SK-N-SH (cell line): ENCODE results near the gene CDK5RAP1. TPM values are rescaled to one million over a fixed set of nuclear protein-coding genes. Genes with fewer than 3 reads are reported as not detected.

Source experiments
- CTCF ChIA-PET: fragments of 300-600, 350-600 bp; formaldehyde crosslinking; extraction: SDS; loops from one replicate; lab custom pipeline; 2021; lab: Yijun Ruan, JAX
- POLR2A ChIA-PET: fragments of 350-600 bp; sonication (Branson Sonifier 250); formaldehyde crosslinking; extraction: SDS; loops from one replicate; lab custom pipeline; 2020; ENCODE audit warnings: antibody characterized with exemption, inconsistent platforms; lab: Yijun Ruan, JAX
- DNase-seq: peaks from one replicate; pipeline ENCODE4 v3.0.0; 2012
- H2AFZ ChIP-seq: fragments of 200-600 bp; sonication (generic); 2 replicates; pipeline ENCODE4 v1.8.1; 2016; ENCODE audit warnings: antibody characterized with exemption, mild to moderate bottlenecking, low read depth
- H3F3A ChIP-seq: fragments of 200-600 bp; sonication (generic); replicated peaks from 2 replicates; pipeline ENCODE3; 2016; ENCODE audit warnings: antibody characterized with exemption, mild to moderate bottlenecking; ENCODE audit not compliant: insufficient read depth
- H3K27ac ChIP-seq, 2 experiments: fragments of 200-500 bp in 1 of 2; fragments of 200-600 bp in 1 of 2; sonication (Bioruptor generic) in 1 of 2; sonication (generic), shearing (Covaris generic) in 1 of 2; 2 replicates each; pipeline versions ENCODE4 v1.5.1 to v1.6.1; 2014 to 2016; ENCODE audit warnings: low read depth in 2 of 2, inconsistent platforms in 1 of 2, low read length in 1 of 2, mild to moderate bottlenecking in 1 of 2, mixed read lengths in 1 of 2
- H3K27me3 ChIP-seq: fragments of 200-600 bp; sonication (generic), shearing (Covaris generic); 2 replicates; pipeline ENCODE4 v1.6.1; 2016; ENCODE audit warnings: mixed run types; ENCODE audit not compliant: insufficient read depth
- H3K36me3 ChIP-seq, 2 experiments: fragments of 200-500 bp in 1 of 2; fragments of 200-600 bp in 1 of 2; sonication (Bioruptor generic) in 1 of 2; sonication (generic) in 1 of 2; replicated peaks in 1 of 2; 2 replicates each; pipeline versions ENCODE3 to v1.5.1; 2014 to 2016; ENCODE audit warnings: low read length in 1 of 2, mild to moderate bottlenecking in 1 of 2; ENCODE audit not compliant: insufficient read depth in 2 of 2, control insufficient read depth in 1 of 2
- H3K4me1 ChIP-seq, 2 experiments: fragments of 200-500 bp in 1 of 2; fragments of 200-600 bp in 1 of 2; sonication (Bioruptor generic) in 1 of 2; sonication (generic), shearing (Covaris generic) in 1 of 2; 2 replicates each; pipeline versions ENCODE4 v1.5.1 to v1.6.1; 2014 to 2016; ENCODE audit warnings: low read depth in 1 of 2, low read length in 1 of 2, mixed run types in 1 of 2; ENCODE audit not compliant: insufficient read depth in 2 of 2, control insufficient read depth in 1 of 2
- H3K4me2 ChIP-seq: fragments of 200-600 bp; sonication (generic), shearing (Covaris generic); 2 replicates; pipeline ENCODE4 v1.6.1; 2017; ENCODE audit warnings: mixed run types
- H3K4me3 ChIP-seq, 2 experiments: fragments of 200-500 bp in 1 of 2; fragments of 200-600 bp in 1 of 2; sonication (Bioruptor generic) in 1 of 2; sonication (generic), shearing (Covaris generic) in 1 of 2; 2 replicates each; pipeline versions ENCODE4 v1.5.1 to v1.8.1; 2014 to 2016; ENCODE audit warnings: low read depth in 2 of 2, inconsistent platforms in 1 of 2, low read length in 1 of 2, mild to moderate bottlenecking in 1 of 2, mixed read lengths in 1 of 2, moderate library complexity in 1 of 2
- H3K79me2 ChIP-seq: fragments of 200-600 bp; sonication (generic); 2 replicates; pipeline ENCODE4 v1.8.1; 2017; ENCODE audit warnings: mild to moderate bottlenecking; ENCODE audit not compliant: insufficient read depth
- H3K9ac ChIP-seq: fragments of 200-600 bp; sonication (generic); 2 replicates; pipeline ENCODE4 v1.6.1; 2017; ENCODE audit warnings: mixed run types
- H3K9me2 ChIP-seq: fragments of 200-600 bp; sonication (generic); 2 replicates; pipeline ENCODE4 v1.6.1; 2017; ENCODE audit warnings: mixed run types
- H3K9me3 ChIP-seq: fragments of 200-600 bp; sonication (generic); 2 replicates; pipeline ENCODE4 v1.6.1; 2017; ENCODE audit warnings: mixed run types, mild to moderate bottlenecking, moderate library complexity
- H4K20me1 ChIP-seq: fragments of 200-600 bp; sonication (generic); 2 replicates; pipeline ENCODE4 v1.6.1; 2017; ENCODE audit warnings: mild to moderate bottlenecking, mixed run types; ENCODE audit not compliant: insufficient read depth
- CHD2 ChIP-seq: fragments of 150-350 bp; IDR thresholded peaks from 2 replicates; pipeline ENCODE4 v1.6.1; 2018; ENCODE audit warnings: low read length; ENCODE audit not compliant: partially characterized antibody
- ELF1 ChIP-seq: IDR thresholded peaks from 2 replicates; pipeline ENCODE4 v1.4.0; 2012
- EP300 ChIP-seq, 2 experiments: IDR thresholded peaks; 2 replicates each; pipeline versions ENCODE4 v1.4.0 to v1.6.1; 2012; ENCODE audit warnings: borderline replicate concordance in 1 of 2, low read depth in 1 of 2, low read length in 1 of 2
- FOSL2 ChIP-seq: IDR thresholded peaks from 2 replicates; pipeline ENCODE4 v1.4.0; 2012; ENCODE audit warnings: low read depth, mild to moderate bottlenecking, moderate library complexity, borderline replicate concordance
- FOXM1 ChIP-seq: IDR thresholded peaks from 2 replicates; pipeline ENCODE4 v1.4.0; 2012; ENCODE audit warnings: low read depth, mild to moderate bottlenecking
- MEF2A ChIP-seq: IDR thresholded peaks from 2 replicates; pipeline ENCODE4 v1.4.0; 2012; ENCODE audit warnings: low read depth, borderline replicate concordance
- RAD21 ChIP-seq: IDR thresholded peaks from 2 replicates; pipeline ENCODE4 v1.6.1; 2012; ENCODE audit warnings: mild to moderate bottlenecking, low read length
- TCF12 ChIP-seq: IDR thresholded peaks from 2 replicates; pipeline ENCODE4 v1.4.0; 2012
- TEAD4 ChIP-seq: IDR thresholded peaks from 2 replicates; pipeline ENCODE4 v1.4.0; 2012; ENCODE audit warnings: mild to moderate bottlenecking, borderline replicate concordance; ENCODE audit not compliant: insufficient read depth
- WGBS: methylation state at CpG from one replicate; pipeline ENCODE4 v1.1.6; 2017; ENCODE audit warnings: low lambda C conversion rate; 5-methylcytosine and 5-hydroxymethylcytosine counted together
- polyA plus RNA-seq, 3 experiments: library from polyadenylated mRNA; depleted of rRNA; stranded (reverse); fragments of >200 nt; gene quantifications; 2 replicates each; pipeline ENCODE4 v1.2.3, GENCODE V29; 2012
- TF ChIP-seq, protein P1 (sequence below): IDR thresholded peaks from 2 replicates; pipeline ENCODE4 v1.4.0; 2012; ENCODE audit warnings: low read depth, borderline replicate concordance
- TF ChIP-seq, protein P2 (sequence below): IDR thresholded peaks from 2 replicates; pipeline ENCODE4 v1.6.1; 2012; ENCODE audit warnings: mild to moderate bottlenecking, low read depth, low read length, moderate library complexity

The CDK5RAP1 gene
- polyA plus RNA-seq, 1 of the 3 experiments (the other 2 are of a cell fraction): 30.5 TPM

DNA sequence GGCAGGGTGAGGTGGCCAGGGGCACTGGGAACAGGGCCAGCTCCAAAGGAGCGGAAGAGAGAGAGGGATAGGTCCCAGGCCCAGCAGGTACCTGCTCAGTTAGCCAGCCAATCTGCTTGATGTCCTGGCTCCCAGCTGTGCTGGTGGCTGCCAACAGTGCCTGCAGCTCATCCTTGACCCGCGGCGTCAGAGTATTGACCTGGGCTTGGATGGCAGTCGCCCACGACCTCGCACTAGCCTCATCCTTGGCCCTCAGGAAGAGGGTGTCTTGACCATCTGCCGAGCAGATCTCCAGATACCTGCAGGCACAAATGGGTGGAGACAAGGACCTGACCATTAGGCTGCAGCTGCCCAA lies 11.1 kb upstream of the CDK5RAP1 start:
- Histone ChIP-seq H3K4me2 (no peak overlapping the region), H3K36me3 (peaks cover 4 to 5% of the 10 kb centered on the region in 2 experiments), H2AFZ (no peak overlapping the region), H3K79me2 (no peaks in the 10 kb centered on the region), H3K4me1 (peaks cover 0 to 3% of the 10 kb centered on the region in 2 experiments; a peak in 1 of 4 replicates), H3K4me3 (no peak overlapping the region), H3K9me3 (no peaks in the 10 kb centered on the region), H4K20me1 (no peaks in the 10 kb centered on the region), H3K9me2 (no peaks in the 10 kb centered on the region), H3K27me3 (no peaks in the 10 kb centered on the region)
- 78% methylated on average over 8 of the region's 8 CpGs for WGBS
- no peak for DNase-seq
- POLR2A ChIA-PET: no interaction called here
- no peak for TF ChIP-seq EP300 (IDR thresholded peaks at IDR 0.05; ENCODE audit: borderline replicate concordance in 1 of 2, low read depth in 1 of 2, low read length in 1 of 2)
- no peak for TF ChIP-seq TEAD4
- TF ChIP-seq, protein P1, sequence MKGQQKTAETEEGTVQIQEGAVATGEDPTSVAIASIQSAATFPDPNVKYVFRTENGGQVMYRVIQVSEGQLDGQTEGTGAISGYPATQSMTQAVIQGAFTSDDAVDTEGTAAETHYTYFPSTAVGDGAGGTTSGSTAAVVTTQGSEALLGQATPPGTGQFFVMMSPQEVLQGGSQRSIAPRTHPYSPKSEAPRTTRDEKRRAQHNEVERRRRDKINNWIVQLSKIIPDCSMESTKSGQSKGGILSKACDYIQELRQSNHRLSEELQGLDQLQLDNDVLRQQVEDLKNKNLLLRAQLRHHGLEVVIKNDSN: no peak
- TF ChIP-seq, all 33 proteins: peak for 0
- no peak overlapping the region for H3K27ac ChIP-seq
- H3F3A ChIP-seq: no peaks in the 10 kb centered on the region
- H3K9ac ChIP-seq: no peak overlapping the region
- CTCF ChIA-PET: interaction anchor here (1.7 to 2.4 kb wide), 2 partner anchors 239 to 256 kb away, joined by 3 to 7 read pairs; no protein-coding TSS in a partner anchor

GRCh38 chr20:33411711-33412483 lies 10.6 kb upstream of the CDK5RAP1 start:
- H3K9me2 ChIP-seq: no peaks in the 10 kb centered on the region
- no peak overlapping the region for H3K9ac ChIP-seq
- no peaks in the 10 kb centered on the region for H3K27me3 ChIP-seq
- no peaks in the 10 kb centered on the region for H3K79me2 ChIP-seq
- POLR2A ChIA-PET: no interaction called here
- 90% methylated on average over 7 of the region's 7 CpGs for WGBS
- peaks cover 4 to 5% of the 10 kb centered on the region in 2 experiments for H3K36me3 ChIP-seq
- peaks cover 0 to 3% of the 10 kb centered on the region in 2 experiments; a peak in 1 of 4 replicates for H3K4me1 ChIP-seq
- no peaks in the 10 kb centered on the region for H4K20me1 ChIP-seq
- CTCF ChIA-PET: interaction anchor here (1.1 to 2.4 kb wide), 3 partner anchors 12 to 256 kb away, joined by 3 to 7 read pairs (median 3); no protein-coding TSS in a partner anchor
- DNase-seq: no peak
- H2AFZ ChIP-seq: no peak overlapping the region
- no peak overlapping the region for H3K4me3 ChIP-seq
- H3F3A ChIP-seq: no peaks in the 10 kb centered on the region
- TF ChIP-seq, protein P1: no peak
- TF ChIP-seq CHD2 (no peak), FOSL2 (no peak), ELF1 (no peak), MEF2A (no peak), FOXM1 (no peak), TCF12 (no peak), EP300 (IDR thresholded peaks at IDR 0.05; ENCODE audit: borderline replicate concordance in 1 of 2, low read depth in 1 of 2, low read length in 1 of 2) (no peak), RAD21 (no peak)
- TF ChIP-seq, protein P2, sequence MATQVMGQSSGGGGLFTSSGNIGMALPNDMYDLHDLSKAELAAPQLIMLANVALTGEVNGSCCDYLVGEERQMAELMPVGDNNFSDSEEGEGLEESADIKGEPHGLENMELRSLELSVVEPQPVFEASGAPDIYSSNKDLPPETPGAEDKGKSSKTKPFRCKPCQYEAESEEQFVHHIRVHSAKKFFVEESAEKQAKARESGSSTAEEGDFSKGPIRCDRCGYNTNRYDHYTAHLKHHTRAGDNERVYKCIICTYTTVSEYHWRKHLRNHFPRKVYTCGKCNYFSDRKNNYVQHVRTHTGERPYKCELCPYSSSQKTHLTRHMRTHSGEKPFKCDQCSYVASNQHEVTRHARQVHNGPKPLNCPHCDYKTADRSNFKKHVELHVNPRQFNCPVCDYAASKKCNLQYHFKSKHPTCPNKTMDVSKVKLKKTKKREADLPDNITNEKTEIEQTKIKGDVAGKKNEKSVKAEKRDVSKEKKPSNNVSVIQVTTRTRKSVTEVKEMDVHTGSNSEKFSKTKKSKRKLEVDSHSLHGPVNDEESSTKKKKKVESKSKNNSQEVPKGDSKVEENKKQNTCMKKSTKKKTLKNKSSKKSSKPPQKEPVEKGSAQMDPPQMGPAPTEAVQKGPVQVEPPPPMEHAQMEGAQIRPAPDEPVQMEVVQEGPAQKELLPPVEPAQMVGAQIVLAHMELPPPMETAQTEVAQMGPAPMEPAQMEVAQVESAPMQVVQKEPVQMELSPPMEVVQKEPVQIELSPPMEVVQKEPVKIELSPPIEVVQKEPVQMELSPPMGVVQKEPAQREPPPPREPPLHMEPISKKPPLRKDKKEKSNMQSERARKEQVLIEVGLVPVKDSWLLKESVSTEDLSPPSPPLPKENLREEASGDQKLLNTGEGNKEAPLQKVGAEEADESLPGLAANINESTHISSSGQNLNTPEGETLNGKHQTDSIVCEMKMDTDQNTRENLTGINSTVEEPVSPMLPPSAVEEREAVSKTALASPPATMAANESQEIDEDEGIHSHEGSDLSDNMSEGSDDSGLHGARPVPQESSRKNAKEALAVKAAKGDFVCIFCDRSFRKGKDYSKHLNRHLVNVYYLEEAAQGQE: no peak
- H3K9me3 ChIP-seq: no peaks in the 10 kb centered on the region
- no peak overlapping the region for H3K4me2 ChIP-seq
- no peak overlapping the region for H3K27ac ChIP-seq
